Kidney glomerular epithelial cell (primary cell): ENCODE data around the gene C12orf75.
A peak's percentile ranks its signal among the peaks of the same experiment; 100 is the strongest.
"Not testable (repeated sequence)": the region's sequence is repeated elsewhere in the genome, so short reads cannot be mapped to it uniquely, and the experiment has no call there.

Experiments used
- DNase-seq: peaks from one replicate; lab custom pipeline; 2025; lab: John Stamatoyannopoulos, UW

Gene C12orf75

GRCh38 chr12:105310476-105311085, 19.9 kb upstream of the C12orf75 start:
- not testable (repeated sequence) for DNase-seq

- DNase-seq = not testable (repeated sequence)
Observed at GRCh38 chr12:105311936-105312335, 18.6 kb upstream of the C12orf75 start.

GRCh38 chr12:105313755-105314154, 16.7 kb upstream of the C12orf75 start:
- not testable (repeated sequence) for DNase-seq

- DNase-seq = no peak
Observed at GRCh38 chr12:105315130-105315529, 15.4 kb upstream of the C12orf75 start.

GRCh38 chr12:105315726-105316125, 14.8 kb upstream of the C12orf75 start:
- no peak for DNase-seq

- DNase-seq = peak; percentile 77
Observed at GRCh38 chr12:105316931-105317852, 13.3 kb upstream of the C12orf75 start.

- DNase-seq = peak; percentile 98
Observed at GRCh38 chr12:105317942-105318621, 12.4 kb upstream of the C12orf75 start.

GRCh38 chr12:105318651-105319483, 11.6 kb upstream of the C12orf75 start:
- DNase-seq = no peak

GRCh38 chr12:105319691-105320209, 10.7 kb upstream of the C12orf75 start:
- DNase-seq = no peak

- no peak for DNase-seq
Observed at GRCh38 chr12:105321125-105321524, 9.4 kb upstream of the C12orf75 start.

GRCh38 chr12:105322070-105322469, 8.4 kb upstream of the C12orf75 start:
- no peak for DNase-seq

- DNase-seq = no peak
Observed at GRCh38 chr12:105324704-105325103, 5.8 kb upstream of the C12orf75 start.

GRCh38 chr12:105325117-105325516, 5.4 kb upstream of the C12orf75 start:
- no peak for DNase-seq

- no peak for DNase-seq
Observed at GRCh38 chr12:105329926-105330282, 587 bp upstream of the C12orf75 start.

GRCh38 chr12:105330931-105331804, 677 bp downstream of the C12orf75 start:
- no peak for DNase-seq

GRCh38 chr12:105331805-105332251, 1.3 kb downstream of the C12orf75 start:
- DNase-seq = no peak

GRCh38 chr12:105332286-105332685, 1.8 kb downstream of the C12orf75 start:
- not testable (repeated sequence) for DNase-seq

- no peak for DNase-seq
Observed at GRCh38 chr12:105332925-105333324, 2.4 kb downstream of the C12orf75 start.

- DNase-seq = no peak
Observed at GRCh38 chr12:105334001-105334400, 3.5 kb downstream of the C12orf75 start.

- no peak for DNase-seq
Observed at GRCh38 chr12:105334582-105334981, 4.1 kb downstream of the C12orf75 start.

- no peak for DNase-seq
Observed at GRCh38 chr12:105335856-105336255, 5.4 kb downstream of the C12orf75 start.
